Colonic mucosa (tissue), 4 donors: ENCODE data around the gene WWOX. TPM values are rescaled to one million over a fixed set of nuclear protein-coding genes. Genes with fewer than 3 reads are reported as not detected.

Experiments
- DNase-seq: peaks from one replicate; pipeline ENCODE4 v3.0.0-alpha.2; 2020
- H3K27ac ChIP-seq: fragments of 200-600 bp; one replicate; pipeline ENCODE4 v1.8.0; 2021
- H3K27me3 ChIP-seq: fragments of 200-600 bp; one replicate; pipeline ENCODE4 v1.8.0; 2021
- H3K36me3 ChIP-seq: fragments of 200-600 bp; one replicate; pipeline ENCODE4 v1.8.0; 2021
- H3K4me1 ChIP-seq: fragments of 200-600 bp; one replicate; pipeline ENCODE4 v1.8.0; 2021; ENCODE audit warnings: mild to moderate bottlenecking
- H3K4me3 ChIP-seq: fragments of 200-600 bp; one replicate; pipeline ENCODE4 v1.8.0; 2021
- H3K9ac ChIP-seq, 2 donors: one replicate each; pipeline ENCODE4 v1.7.0; 2013; ENCODE audit warnings: control low read depth in 2 of 2, low read depth in 2 of 2, low read length in 2 of 2
- H3K9me3 ChIP-seq: fragments of 200-600 bp; one replicate; pipeline ENCODE4 v1.8.0; 2021
- CTCF ChIP-seq: fragments of 200-600 bp; IDR thresholded peaks from one replicate; pipeline ENCODE4 v1.8.0; 2022; ENCODE audit warnings: antibody characterized with exemption, mild to moderate bottlenecking
- intact Hi-C: fragments of 100-400 bp; cut with DNase I; formaldehyde crosslinking; loops from one replicate; pipeline ENCODE4 v1.14.1; 2022
- total RNA-seq, 2 donors: library from RNA; stranded (reverse); fragmentation: NEBNext Ultra II Directional in 1 of 2; extraction: Animal tissue kit (Norgen Biotek cat#: 25700) in 1 of 2; gene quantifications; one replicate each; pipeline ENCODE4 v1.2.1, GENCODE V29; 2021
- donor health status: healthy.
- donor health status: DM: no; HTN: no; CAD: no.
- donor health status: DM: no; HTN: no; CAD: no.

Gene WWOX
- total RNA-seq, 2 donors from 2014 or later: 7.2 to 11.0 TPM

GRCh38 chr16:78484509-78485058, 385.1 kb downstream of the WWOX start:
- Histone ChIP-seq H3K4me3 (no peak overlapping the region), H3K4me1 (no peaks in the 10 kb centered on the region), H3K9ac (no peak overlapping the region), H3K9me3 (no peaks in the 10 kb centered on the region), H3K36me3 (no peaks in the 10 kb centered on the region), H3K27ac (no peak overlapping the region), H3K27me3 (no peaks in the 10 kb centered on the region)
- intact Hi-C loops: no loop called here
- DNase-seq: no peak
- no peak for TF ChIP-seq CTCF

- Histone ChIP-seq H3K4me3 (no peak overlapping the region), H3K36me3 (no peaks in the 10 kb centered on the region), H3K9ac (no peak overlapping the region), H3K4me1 (no peaks in the 10 kb centered on the region), H3K27ac (no peak overlapping the region), H3K9me3 (no peaks in the 10 kb centered on the region), H3K27me3 (no peaks in the 10 kb centered on the region)
- TF ChIP-seq CTCF: no peak
- intact Hi-C loops: no loop called here
- DNase-seq: no peak
These were observed 385.9 kb downstream of the WWOX start for GRCh38 chr16:78485188-78485916.

- intact Hi-C loops: no loop called here
- H3K9me3 ChIP-seq: no peaks in the 10 kb centered on the region
- no peaks in the 10 kb centered on the region for H3K36me3 ChIP-seq
- no peak for DNase-seq
- H3K27ac ChIP-seq: no peak overlapping the region
- no peak overlapping the region for H3K9ac ChIP-seq
- no peak overlapping the region for H3K4me3 ChIP-seq
- H3K4me1 ChIP-seq: no peaks in the 10 kb centered on the region
- H3K27me3 ChIP-seq: no peaks in the 10 kb centered on the region
- no peak for TF ChIP-seq CTCF
These were observed 386.4 kb downstream of the WWOX start for GRCh38 chr16:78485917-78486257.

- Histone ChIP-seq H3K27ac (no peak overlapping the region), H3K4me3 (no peak overlapping the region), H3K9ac (no peak overlapping the region), H3K4me1 (no peaks in the 10 kb centered on the region), H3K9me3 (no peaks in the 10 kb centered on the region), H3K36me3 (no peaks in the 10 kb centered on the region), H3K27me3 (no peaks in the 10 kb centered on the region)
- intact Hi-C loops: no loop called here
- DNase-seq: no peak
- TF ChIP-seq CTCF: no peak
These were observed 388.0 kb downstream of the WWOX start for GRCh38 chr16:78487471-78487870.

GRCh38 chr16:78489072-78489471, 389.6 kb downstream of the WWOX start:
- H3K9me3 ChIP-seq: no peaks in the 10 kb centered on the region
- H3K27ac ChIP-seq: no peak overlapping the region
- DNase-seq: no peak
- H3K9ac ChIP-seq: no peak overlapping the region
- H3K4me3 ChIP-seq: no peak overlapping the region
- H3K36me3 ChIP-seq: no peaks in the 10 kb centered on the region
- H3K27me3 ChIP-seq: no peaks in the 10 kb centered on the region
- no peak for TF ChIP-seq CTCF
- no peaks in the 10 kb centered on the region for H3K4me1 ChIP-seq
- intact Hi-C loops: no loop called here
